Smooth muscle cell (in vitro differentiated cells): ENCODE results near the gene RNF152. TPM values are rescaled to one million over a fixed set of nuclear protein-coding genes. Genes with fewer than 3 reads are reported as not detected.

ENCODE experiments used
- DNase-seq: peaks from one replicate; lab custom pipeline; 2025; ENCODE audit not compliant: unreplicated experiment; lab: John Stamatoyannopoulos, UW
- H2AFZ ChIP-seq: fragments of 200-600 bp; sonication (generic); 2 replicates; pipeline ENCODE4 v1.6.0; 2016; ENCODE audit warnings: antibody characterized with exemption, low read depth, mild to moderate bottlenecking
- H3F3A ChIP-seq: fragments of 200-600 bp; sonication (generic); 2 replicates; pipeline ENCODE4 v1.6.0; 2017; ENCODE audit warnings: antibody characterized with exemption, low read depth
- H3K27ac ChIP-seq: fragments of 200-600 bp; sonication (generic); 2 replicates; pipeline ENCODE4 v1.5.1; 2016; ENCODE audit warnings: low read depth, mild to moderate bottlenecking
- H3K27me3 ChIP-seq: fragments of 200-600 bp; sonication (generic); 2 replicates; pipeline ENCODE4 v1.6.1; 2016; ENCODE audit warnings: low read depth, mild to moderate bottlenecking
- H3K36me3 ChIP-seq: fragments of 200-600 bp; sonication (generic); 2 replicates; pipeline ENCODE4 v1.5.1; 2016; ENCODE audit warnings: low read depth
- H3K4me1 ChIP-seq: fragments of 200-600 bp; sonication (generic); 2 replicates; pipeline ENCODE4 v1.5.1; 2016; ENCODE audit warnings: low read depth
- H3K4me2 ChIP-seq: fragments of 200-600 bp; sonication (generic); 2 replicates; pipeline ENCODE4 v1.6.0; 2016; ENCODE audit warnings: mild to moderate bottlenecking
- H3K4me3 ChIP-seq: fragments of 200-600 bp; sonication (generic); 2 replicates; pipeline ENCODE4 v1.5.1; 2016; ENCODE audit warnings: mild to moderate bottlenecking
- H3K79me2 ChIP-seq: fragments of 200-600 bp; sonication (generic); 2 replicates; pipeline ENCODE4 v1.6.0; 2016; ENCODE audit warnings: low read depth, mild to moderate bottlenecking
- H3K9ac ChIP-seq: fragments of 200-600 bp; sonication (generic); 2 replicates; pipeline ENCODE4 v1.6.0; 2016; ENCODE audit warnings: low read depth
- H3K9me3 ChIP-seq: fragments of 200-600 bp; sonication (generic); replicated peaks from 2 replicates; pipeline ENCODE4 v1.5.1; 2016; ENCODE audit warnings: low read depth
- H4K20me1 ChIP-seq: fragments of 200-600 bp; sonication (generic); 2 replicates; pipeline ENCODE4 v1.6.0; 2016; ENCODE audit warnings: low read depth
- WGBS: methylation state at CpG from one replicate; pipeline ENCODE4 v1.1.7; 2016; ENCODE audit warnings: low lambda C conversion rate; 5-methylcytosine and 5-hydroxymethylcytosine counted together
- polyA plus RNA-seq: library from polyadenylated mRNA; unstranded; fragments of >200 nt; fragmentation: Nextera tagmentation; extraction: Ambion mirVana; gene quantifications from 2 replicates; pipeline ENCODE4 v1.2.1, GENCODE V29; 2016
- total RNA-seq: library from RNA; depleted of rRNA; stranded (reverse); fragments of >200 nt; gene quantifications from 2 replicates; pipeline ENCODE4 v1.2.3, GENCODE V29; 2014
- TF ChIP-seq, protein P1 (sequence below): fragments of 200-600 bp; sonication (generic); IDR thresholded peaks from 2 replicates; pipeline ENCODE4 v1.5.1; 2017; ENCODE audit warnings: borderline replicate concordance, mild to moderate bottlenecking, antibody characterized with exemption; ENCODE audit not compliant: insufficient read depth, poor library complexity, severe bottlenecking

RNF152 gene
- total and polyA plus RNA-seq, 2 experiments from 2014 or later = 10.6 to 56.6 TPM

DNA sequence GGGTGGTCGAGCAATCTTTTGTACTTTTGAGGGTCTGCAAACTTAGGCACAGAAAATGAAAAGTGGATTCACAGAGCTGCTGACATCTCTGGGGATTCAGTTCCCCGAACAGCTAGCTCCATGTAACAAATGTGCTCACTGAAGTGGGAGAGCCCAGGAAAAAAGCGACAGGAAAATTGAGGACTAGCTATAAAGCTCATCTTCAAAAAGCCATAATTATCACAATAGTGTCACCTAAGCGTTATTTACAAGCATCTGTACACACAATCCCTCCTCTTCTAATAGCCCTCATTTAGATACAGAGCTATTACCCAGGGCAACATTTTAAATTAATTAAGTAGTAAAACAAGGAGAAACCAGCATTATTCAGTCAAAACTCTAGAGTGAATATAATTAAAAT is 36.1 kb downstream of the RNF152 start:
- Histone ChIP-seq H3K36me3 (no peaks in the 10 kb centered on the region), H3K9me3 (no peaks in the 10 kb centered on the region), H4K20me1 (peaks cover 99% of the 10 kb centered on the region), H2AFZ (no peak overlapping the region), H3F3A (no peaks in the 10 kb centered on the region), H3K4me3 (no peak overlapping the region), H3K4me1 (peaks cover 12% of the 10 kb centered on the region), H3K4me2 (no peak overlapping the region), H3K79me2 (peaks cover 98% of the 10 kb centered on the region), H3K9ac (no peak overlapping the region), H3K27ac (no peak overlapping the region), H3K27me3 (no peaks in the 10 kb centered on the region)
- 89% methylated on average over 4 of the region's 4 CpGs for WGBS
- no peak for DNase-seq
- TF ChIP-seq, protein P1, sequence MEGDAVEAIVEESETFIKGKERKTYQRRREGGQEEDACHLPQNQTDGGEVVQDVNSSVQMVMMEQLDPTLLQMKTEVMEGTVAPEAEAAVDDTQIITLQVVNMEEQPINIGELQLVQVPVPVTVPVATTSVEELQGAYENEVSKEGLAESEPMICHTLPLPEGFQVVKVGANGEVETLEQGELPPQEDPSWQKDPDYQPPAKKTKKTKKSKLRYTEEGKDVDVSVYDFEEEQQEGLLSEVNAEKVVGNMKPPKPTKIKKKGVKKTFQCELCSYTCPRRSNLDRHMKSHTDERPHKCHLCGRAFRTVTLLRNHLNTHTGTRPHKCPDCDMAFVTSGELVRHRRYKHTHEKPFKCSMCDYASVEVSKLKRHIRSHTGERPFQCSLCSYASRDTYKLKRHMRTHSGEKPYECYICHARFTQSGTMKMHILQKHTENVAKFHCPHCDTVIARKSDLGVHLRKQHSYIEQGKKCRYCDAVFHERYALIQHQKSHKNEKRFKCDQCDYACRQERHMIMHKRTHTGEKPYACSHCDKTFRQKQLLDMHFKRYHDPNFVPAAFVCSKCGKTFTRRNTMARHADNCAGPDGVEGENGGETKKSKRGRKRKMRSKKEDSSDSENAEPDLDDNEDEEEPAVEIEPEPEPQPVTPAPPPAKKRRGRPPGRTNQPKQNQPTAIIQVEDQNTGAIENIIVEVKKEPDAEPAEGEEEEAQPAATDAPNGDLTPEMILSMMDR = no peak

DNA sequence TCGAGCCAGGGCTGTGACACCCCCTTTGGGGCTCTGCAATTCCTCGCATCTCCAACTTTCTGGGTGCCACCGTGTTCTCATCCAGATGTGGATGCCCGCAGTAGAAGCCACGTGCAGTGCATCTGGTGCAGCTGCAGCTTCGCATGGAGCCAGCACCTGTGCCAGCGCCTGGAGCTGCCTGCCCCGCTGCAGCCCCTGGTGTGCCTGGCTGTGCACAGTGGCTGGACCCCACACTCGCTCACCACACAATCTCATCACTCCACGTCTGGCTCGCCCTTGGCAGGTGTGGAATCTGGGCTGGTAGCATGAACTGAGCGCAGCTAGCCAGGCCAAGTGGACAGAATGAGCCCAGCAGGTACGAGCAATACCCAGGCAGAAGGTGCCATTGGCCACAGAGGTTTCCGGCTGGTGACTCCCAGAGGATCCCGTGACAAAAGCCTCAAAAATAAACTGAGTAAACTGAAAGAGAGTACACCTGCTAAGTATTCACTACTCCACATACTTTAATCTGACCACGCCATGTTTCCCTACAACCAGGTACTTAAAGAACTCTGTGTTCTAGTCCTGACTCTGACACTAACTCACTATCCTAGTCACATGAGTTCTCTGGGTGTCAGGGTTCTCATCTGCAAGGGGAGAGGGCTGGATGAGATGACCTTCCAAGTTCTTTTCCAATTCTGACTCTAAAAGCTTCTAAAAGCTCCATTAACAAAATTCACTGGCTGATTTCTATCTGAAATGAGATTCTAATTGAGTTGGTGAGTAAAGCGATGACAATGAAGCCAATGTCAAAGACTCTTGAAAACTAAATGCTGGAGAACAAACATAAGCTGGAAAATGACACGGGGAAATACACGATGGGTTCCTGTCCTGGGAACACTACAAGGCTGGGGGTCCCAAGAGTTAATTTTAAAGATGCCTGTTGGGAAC is 37.1 kb downstream of the RNF152 start:
- H2AFZ ChIP-seq = no peak overlapping the region
- H3K27ac ChIP-seq = no peak overlapping the region
- H3K9ac ChIP-seq = no peak overlapping the region

DNA sequence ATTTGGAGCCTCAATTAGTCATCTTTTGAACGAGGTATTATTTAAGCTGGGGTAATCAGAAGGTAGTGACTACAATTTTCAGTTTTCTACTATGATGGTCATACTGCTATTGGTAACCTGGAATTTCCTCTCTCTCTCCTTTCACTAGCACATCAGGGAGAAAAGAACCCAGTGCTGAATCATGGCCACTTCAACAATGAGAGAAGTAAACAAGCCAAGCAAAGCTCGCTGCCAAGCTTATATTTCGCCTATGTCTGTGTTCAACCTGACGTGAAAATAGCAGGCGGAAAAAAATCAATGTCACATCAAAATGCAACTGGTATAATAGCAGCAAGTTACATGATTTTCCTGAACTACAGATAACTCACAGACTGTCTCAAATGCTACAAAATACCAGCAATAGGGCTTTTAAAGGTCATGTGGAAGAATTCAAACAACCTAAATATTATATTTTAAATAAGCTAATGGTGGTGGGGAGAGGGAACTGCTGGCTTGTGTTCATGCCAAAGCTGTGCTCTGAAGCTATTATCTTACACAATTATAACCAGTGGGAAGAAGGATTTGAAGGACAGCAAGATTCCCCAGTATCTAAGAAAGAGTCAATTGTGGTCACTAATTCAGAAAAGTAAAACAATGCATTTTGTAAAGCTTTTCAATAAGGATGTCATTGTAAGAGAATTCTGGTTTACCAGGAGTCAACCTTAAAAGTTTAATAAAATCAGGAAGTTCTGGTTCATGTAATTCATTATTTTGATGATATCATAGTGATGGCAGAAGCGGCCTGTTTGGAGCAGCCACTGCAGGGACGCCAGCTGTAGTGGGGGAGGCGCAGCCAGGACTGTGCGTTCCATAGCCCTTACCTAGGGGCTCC is 38.0 kb downstream of the RNF152 start:
- TF ChIP-seq, protein P1 = no peak
- no peaks in the 10 kb centered on the region for H3K36me3 ChIP-seq
- H3K79me2 ChIP-seq = peaks cover 98% of the 10 kb centered on the region
- no peaks in the 10 kb centered on the region for H3K27me3 ChIP-seq
- H3F3A ChIP-seq = no peaks in the 10 kb centered on the region
- no peaks in the 10 kb centered on the region for H3K9me3 ChIP-seq
- H3K27ac ChIP-seq = peak overlapping the region; percentile 41
- DNase-seq = no peak
- H3K4me3 ChIP-seq = no peak overlapping the region
- 82% methylated on average over 9 of the region's 9 CpGs for WGBS
- peaks cover 12% of the 10 kb centered on the region for H3K4me1 ChIP-seq
- peak overlapping the region; percentile 38 for H3K4me2 ChIP-seq
- H2AFZ ChIP-seq = no peak overlapping the region
- H4K20me1 ChIP-seq = peaks cover 100% of the 10 kb centered on the region
- no peak overlapping the region for H3K9ac ChIP-seq

More for the DNA sequence above, 37.1 kb downstream of the RNF152 start:
- Histone ChIP-seq H3K4me1 (peaks cover 12% of the 10 kb centered on the region), H3F3A (no peaks in the 10 kb centered on the region), H4K20me1 (peaks cover 100% of the 10 kb centered on the region), H3K27me3 (no peaks in the 10 kb centered on the region), H3K4me3 (no peak overlapping the region), H3K79me2 (peaks cover 98% of the 10 kb centered on the region), H3K9me3 (no peaks in the 10 kb centered on the region), H3K36me3 (no peaks in the 10 kb centered on the region), H3K4me2 (no peak overlapping the region)
- DNase-seq = no peak
- TF ChIP-seq, protein P1 = no peak
- 97% methylated on average over 19 of the region's 19 CpGs for WGBS
